Measurements from ENCODE around the gene ELAVL1. TPM values are rescaled to one million over a fixed set of nuclear protein-coding genes. Genes with fewer than 3 reads are reported as not detected.

Gene ELAVL1
- total RNA-seq, 1 donor from 2014 or later: 122 TPM

DNA sequence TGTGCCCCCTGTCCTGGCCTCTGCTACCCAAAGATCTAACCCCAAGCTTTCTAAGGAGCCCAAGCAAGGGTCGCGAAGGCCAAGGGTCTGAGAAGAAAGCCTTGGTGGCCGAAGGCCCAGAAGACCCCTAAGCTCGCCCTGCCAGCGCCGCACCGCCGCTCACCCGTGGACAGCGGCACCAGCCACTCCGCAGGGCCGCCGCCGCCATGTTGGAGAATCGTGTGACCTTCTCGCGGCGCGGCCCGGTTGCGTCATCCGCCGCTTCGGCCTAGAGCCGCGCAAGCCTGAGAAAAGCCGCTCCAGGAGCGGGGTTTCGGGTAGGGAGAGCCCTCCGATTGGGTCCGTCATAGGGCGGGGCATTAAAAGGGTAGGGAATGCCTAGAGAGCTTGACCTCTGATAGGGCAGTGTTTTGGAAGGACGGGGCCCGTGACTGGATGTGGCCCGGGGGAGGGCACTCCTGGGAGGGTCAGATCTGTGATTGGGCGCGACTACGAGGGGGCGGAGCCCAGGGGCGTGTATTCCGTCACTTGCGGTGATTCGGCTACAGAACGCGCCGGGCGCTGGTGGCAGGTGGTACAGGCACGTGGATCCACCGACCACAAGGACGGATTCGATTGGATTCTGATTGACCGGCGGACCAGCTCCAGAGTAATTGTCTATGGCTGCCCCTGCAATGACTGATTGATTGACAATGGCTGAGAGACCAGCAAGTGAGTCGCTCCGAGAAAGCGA lies 61.8 kb downstream of the ELAVL1 start, which contains the start of gene TIMM44:
Gene TIMM44, minus strand, starts transcription at position 223 of the 733 bp plus-strand sequence. Its CDS starts 15 bp downstream, at position 208.
- H3K9me3 Mint-ChIP-seq (ENCODE audit: unreplicated experiment): peaks cover 19% of the 10 kb centered on the region
- TF ChIP-seq, protein P1, sequence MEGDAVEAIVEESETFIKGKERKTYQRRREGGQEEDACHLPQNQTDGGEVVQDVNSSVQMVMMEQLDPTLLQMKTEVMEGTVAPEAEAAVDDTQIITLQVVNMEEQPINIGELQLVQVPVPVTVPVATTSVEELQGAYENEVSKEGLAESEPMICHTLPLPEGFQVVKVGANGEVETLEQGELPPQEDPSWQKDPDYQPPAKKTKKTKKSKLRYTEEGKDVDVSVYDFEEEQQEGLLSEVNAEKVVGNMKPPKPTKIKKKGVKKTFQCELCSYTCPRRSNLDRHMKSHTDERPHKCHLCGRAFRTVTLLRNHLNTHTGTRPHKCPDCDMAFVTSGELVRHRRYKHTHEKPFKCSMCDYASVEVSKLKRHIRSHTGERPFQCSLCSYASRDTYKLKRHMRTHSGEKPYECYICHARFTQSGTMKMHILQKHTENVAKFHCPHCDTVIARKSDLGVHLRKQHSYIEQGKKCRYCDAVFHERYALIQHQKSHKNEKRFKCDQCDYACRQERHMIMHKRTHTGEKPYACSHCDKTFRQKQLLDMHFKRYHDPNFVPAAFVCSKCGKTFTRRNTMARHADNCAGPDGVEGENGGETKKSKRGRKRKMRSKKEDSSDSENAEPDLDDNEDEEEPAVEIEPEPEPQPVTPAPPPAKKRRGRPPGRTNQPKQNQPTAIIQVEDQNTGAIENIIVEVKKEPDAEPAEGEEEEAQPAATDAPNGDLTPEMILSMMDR (IDR thresholded peaks at IDR 0.05; ENCODE audit: partially characterized antibody, unreplicated experiment): no peak
- H3K36me3 Mint-ChIP-seq (ENCODE audit: unreplicated experiment): no peaks in the 10 kb centered on the region
- peak within 1 kb of the TSS; percentile 100 for H3K27ac Mint-ChIP-seq (ENCODE audit: unreplicated experiment)
- peaks cover 14% of the 10 kb centered on the region for H3K27me3 Mint-ChIP-seq (ENCODE audit: unreplicated experiment)
- peak; percentile 99 for DNase-seq
- H3K4me3 Mint-ChIP-seq (ENCODE audit: unreplicated experiment): peak within 1 kb of the TSS; percentile 97
- peaks cover 10% of the 10 kb centered on the region for H3K4me1 Mint-ChIP-seq (ENCODE audit: low read depth, unreplicated experiment)

GRCh38 chr19:7942981-7943443 lies 62.4 kb downstream of the ELAVL1 start:
- peaks cover 14% of the 10 kb centered on the region for H3K27me3 Mint-ChIP-seq (ENCODE audit: unreplicated experiment)
- DNase-seq: no peak
- peak overlapping the region; percentile 97 for H3K4me3 Mint-ChIP-seq (ENCODE audit: unreplicated experiment)
- H3K27ac Mint-ChIP-seq (ENCODE audit: unreplicated experiment): peak overlapping the region; percentile 100
- peaks cover 17% of the 10 kb centered on the region for H3K9me3 Mint-ChIP-seq (ENCODE audit: unreplicated experiment)
- peaks cover 10% of the 10 kb centered on the region for H3K4me1 Mint-ChIP-seq (ENCODE audit: low read depth, unreplicated experiment)
- TF ChIP-seq, protein P1 (IDR thresholded peaks at IDR 0.05; ENCODE audit: partially characterized antibody, unreplicated experiment): no peak
- H3K36me3 Mint-ChIP-seq (ENCODE audit: unreplicated experiment): no peaks in the 10 kb centered on the region

GRCh38 chr19:7941895-7942596 lies 63.4 kb downstream of the ELAVL1 start:
- no peak for DNase-seq
- H3K27me3 Mint-ChIP-seq (ENCODE audit: unreplicated experiment): peaks cover 14% of the 10 kb centered on the region
- H3K4me1 Mint-ChIP-seq (ENCODE audit: low read depth, unreplicated experiment): peaks cover 10% of the 10 kb centered on the region
- peak overlapping the region; percentile 97 for H3K4me3 Mint-ChIP-seq (ENCODE audit: unreplicated experiment)
- no peaks in the 10 kb centered on the region for H3K36me3 Mint-ChIP-seq (ENCODE audit: unreplicated experiment)
- peaks cover 17% of the 10 kb centered on the region for H3K9me3 Mint-ChIP-seq (ENCODE audit: unreplicated experiment)
- TF ChIP-seq, protein P1 (IDR thresholded peaks at IDR 0.05; ENCODE audit: partially characterized antibody, unreplicated experiment): no peak
- H3K27ac Mint-ChIP-seq (ENCODE audit: unreplicated experiment): no peak overlapping the region

DNA sequence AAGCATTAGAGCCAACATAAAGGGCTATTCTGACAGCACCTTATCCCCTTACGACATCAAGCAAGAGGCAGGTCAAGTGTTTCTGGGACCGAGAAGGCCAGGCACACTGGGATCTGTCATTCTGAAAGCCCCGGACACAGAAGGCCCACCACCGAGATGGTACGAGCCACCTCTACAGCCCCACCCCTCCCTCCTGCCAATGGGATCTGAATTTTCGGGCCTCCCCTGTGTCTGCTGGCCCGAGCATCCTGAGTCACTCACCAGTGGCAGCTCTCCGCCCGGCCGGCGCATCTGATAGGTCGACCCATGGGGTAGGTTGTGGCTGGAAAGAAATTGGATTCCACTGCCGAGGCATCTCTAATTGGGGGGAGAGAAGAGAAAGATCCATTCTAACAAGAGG lies 64.6 kb downstream of the ELAVL1 start:
- Mint-ChIP-seq H3K36me3 (ENCODE audit: unreplicated experiment) (no peaks in the 10 kb centered on the region), H3K4me3 (ENCODE audit: unreplicated experiment) (no peak overlapping the region), H3K9me3 (ENCODE audit: unreplicated experiment) (peaks cover 17% of the 10 kb centered on the region), H3K27me3 (ENCODE audit: unreplicated experiment) (peaks cover 14% of the 10 kb centered on the region), H3K27ac (ENCODE audit: unreplicated experiment) (no peak overlapping the region), H3K4me1 (ENCODE audit: low read depth, unreplicated experiment) (peaks cover 10% of the 10 kb centered on the region)
- TF ChIP-seq, protein P1 (IDR thresholded peaks at IDR 0.05; ENCODE audit: partially characterized antibody, unreplicated experiment): no peak
- no peak for DNase-seq
